ENCODE data around the gene PACRG.
A peak's percentile ranks its signal among the peaks of the same experiment; 100 is the strongest.

Gene PACRG

GRCh38 chr6:163239572-163240340 is 512.0 kb downstream of the PACRG start:
- no peak for TF ChIP-seq CTCF (IDR thresholded peaks at IDR 0.05)
- no peak for DNase-seq (ENCODE audit: low spot score)
- H3K4me3 ChIP-seq, result no peak overlapping the region
- no peak overlapping the region for H3K27ac ChIP-seq

- no peak overlapping the region for H3K4me3 ChIP-seq
- H3K27ac ChIP-seq, result no peak overlapping the region
- no peak for DNase-seq (ENCODE audit: low spot score)
- no peak for TF ChIP-seq CTCF (IDR thresholded peaks at IDR 0.05)
Observed at GRCh38 chr6:163240556-163240955, 512.8 kb downstream of the PACRG start.

GRCh38 chr6:163241683-163242082 is 513.9 kb downstream of the PACRG start:
- Histone ChIP-seq H3K4me3 (no peak overlapping the region), H3K27ac (no peak overlapping the region)
- no peak for TF ChIP-seq CTCF (IDR thresholded peaks at IDR 0.05)
- no peak for DNase-seq (ENCODE audit: low spot score)

- H3K27ac ChIP-seq, result no peak overlapping the region
- DNase-seq (ENCODE audit: low spot score), result no peak
- no peak for TF ChIP-seq CTCF (IDR thresholded peaks at IDR 0.05)
Observed at GRCh38 chr6:163243083-163243482, 515.3 kb downstream of the PACRG start.

GRCh38 chr6:163243692-163244589 is 516.2 kb downstream of the PACRG start:
- no peak for TF ChIP-seq CTCF (IDR thresholded peaks at IDR 0.05)
- no peak for DNase-seq (ENCODE audit: low spot score)
- Histone ChIP-seq H3K4me3 (no peak overlapping the region), H3K27ac (peak overlapping the region in 1 of 2 donors; percentile 6)

More at GRCh38 chr6:163243083-163243482, 515.3 kb downstream of the PACRG start:
- H3K4me3 ChIP-seq, result no peak overlapping the region

GRCh38 chr6:163248051-163248450 is 520.3 kb downstream of the PACRG start:
- Histone ChIP-seq H3K4me3 (no peak overlapping the region), H3K27ac (no peak overlapping the region)
- no peak for DNase-seq (ENCODE audit: low spot score)
- TF ChIP-seq CTCF (IDR thresholded peaks at IDR 0.05), result no peak
